GM18511 (cell line): ENCODE measurements around the gene PLSCR5.

Experiments used
- ATAC-seq: cut with Tn5 transposase; IDR thresholded peaks from one replicate; pipeline ENCODE4 v1.9.1; 2021; ENCODE audit warnings: mild to moderate bottlenecking, moderate library complexity; ENCODE audit not compliant: unreplicated experiment

The PLSCR5 gene

GRCh38 chr3:146605106-146605505, at the start of gene PLSCR5:
Gene PLSCR5 (minus strand): TSS chr3:146605346. CDS start chr3:146605212, 134 bp downstream.
- ATAC-seq, result no peak

GRCh38 chr3:146653978-146654377, 48.8 kb upstream of the PLSCR5 start:
- ATAC-seq, result no peak

GRCh38 chr3:146650691-146651442, 45.7 kb upstream of the PLSCR5 start:
- ATAC-seq, result no peak

GRCh38 chr3:146646261-146646660, 41.1 kb upstream of the PLSCR5 start:
- no peak for ATAC-seq

GRCh38 chr3:146640955-146641867, 36.1 kb upstream of the PLSCR5 start:
- peak; percentile 87 for ATAC-seq

- no peak for ATAC-seq
Observed at GRCh38 chr3:146640361-146640760, 35.2 kb upstream of the PLSCR5 start.

GRCh38 chr3:146638718-146639117, 33.6 kb upstream of the PLSCR5 start:
- ATAC-seq, result no peak

- no peak for ATAC-seq
Observed at GRCh38 chr3:146637871-146638270, 32.7 kb upstream of the PLSCR5 start.

GRCh38 chr3:146636881-146637280, 31.7 kb upstream of the PLSCR5 start:
- no peak for ATAC-seq

- ATAC-seq, result no peak
Observed at GRCh38 chr3:146634346-146634745, 29.2 kb upstream of the PLSCR5 start.

- no peak for ATAC-seq
Observed at GRCh38 chr3:146628671-146629070, 23.5 kb upstream of the PLSCR5 start.

- ATAC-seq, result no peak
Observed at GRCh38 chr3:146626403-146627122, 21.4 kb upstream of the PLSCR5 start.

GRCh38 chr3:146625186-146625775, 20.1 kb upstream of the PLSCR5 start:
- peak; percentile 64 for ATAC-seq

GRCh38 chr3:146621723-146622122, 16.6 kb upstream of the PLSCR5 start:
- no peak for ATAC-seq

- no peak for ATAC-seq
Observed at GRCh38 chr3:146612015-146612414, 6.9 kb upstream of the PLSCR5 start.

GRCh38 chr3:146611096-146611495, 6.0 kb upstream of the PLSCR5 start:
- ATAC-seq, result no peak

- no peak for ATAC-seq
Observed at GRCh38 chr3:146598535-146598934, 6.6 kb downstream of the PLSCR5 start.

- ATAC-seq, result no peak
Observed at GRCh38 chr3:146594843-146595482, 10.2 kb downstream of the PLSCR5 start.

GRCh38 chr3:146593776-146594175, 11.4 kb downstream of the PLSCR5 start:
- no peak for ATAC-seq

GRCh38 chr3:146590521-146590920, 14.6 kb downstream of the PLSCR5 start:
- no peak for ATAC-seq
